Activated CD8-positive, alpha-beta T cell treated with anti-CD3 and anti-CD28 coated beads for 36 hours (primary cell): ENCODE results near the gene NKX1-1. TPM values are rescaled to one million over a fixed set of nuclear protein-coding genes. Genes with fewer than 3 reads are reported as not detected.

Experiments
- ATAC-seq: fragments of 200-7000 bp; cut with Tn5 transposase; one replicate; pipeline ENCODE4 v1.10.0; 2021; ENCODE audit warnings: mild to moderate bottlenecking, moderate library complexity
- CTCF ChIA-PET: fragments of 350-600 bp; sonication (Branson Sonifier 250); formaldehyde crosslinking; loops from one replicate; lab custom pipeline; 2021; ENCODE audit warnings: antibody characterized with exemption; lab: Charles Lee
- POLR2A ChIA-PET: fragments of 350-600 bp; sonication (Branson Sonifier 250); formaldehyde crosslinking; loops from one replicate; lab custom pipeline; 2021; ENCODE audit warnings: antibody characterized with exemption; lab: Charles Lee
- DNase-seq: peaks from one replicate; pipeline ENCODE4 v3.0.0-alpha.2; 2020
- H3K27ac Mint-ChIP-seq: one replicate; pipeline ENCODE4 v1.8.0; 2021; ENCODE audit warnings: mild to moderate bottlenecking, mixed read lengths
- H3K27me3 Mint-ChIP-seq: one replicate; pipeline ENCODE4 v1.8.0; 2021; ENCODE audit warnings: mixed read lengths
- H3K36me3 Mint-ChIP-seq: one replicate; pipeline ENCODE4 v1.8.0; 2021; ENCODE audit warnings: low read depth, mixed read lengths
- H3K4me1 Mint-ChIP-seq: one replicate; pipeline ENCODE4 v1.8.0; 2021; ENCODE audit warnings: low read depth, mixed read lengths
- H3K4me3 Mint-ChIP-seq: one replicate; pipeline ENCODE4 v1.8.0; 2021; ENCODE audit warnings: mild to moderate bottlenecking, moderate library complexity, mixed read lengths
- H3K9me3 Mint-ChIP-seq: one replicate; pipeline ENCODE4 v1.8.0; 2021; ENCODE audit warnings: mixed read lengths
- CTCF ChIP-seq: fragments of 200-600 bp; IDR thresholded peaks from one replicate; pipeline ENCODE4 v1.8.0; 2022; ENCODE audit warnings: antibody characterized with exemption, mild to moderate bottlenecking
- intact Hi-C: fragments of 100-400 bp; cut with micrococcal nuclease; formaldehyde crosslinking; loops from one replicate; pipeline ENCODE4 v1.10.0; 2022
- total RNA-seq, 2 experiments: library from RNA; stranded (reverse); gene quantifications; one replicate each; pipeline ENCODE4 v1.2.3, GENCODE V29; 2021

The NKX1-1 gene
- total RNA-seq, result not detected

DNA sequence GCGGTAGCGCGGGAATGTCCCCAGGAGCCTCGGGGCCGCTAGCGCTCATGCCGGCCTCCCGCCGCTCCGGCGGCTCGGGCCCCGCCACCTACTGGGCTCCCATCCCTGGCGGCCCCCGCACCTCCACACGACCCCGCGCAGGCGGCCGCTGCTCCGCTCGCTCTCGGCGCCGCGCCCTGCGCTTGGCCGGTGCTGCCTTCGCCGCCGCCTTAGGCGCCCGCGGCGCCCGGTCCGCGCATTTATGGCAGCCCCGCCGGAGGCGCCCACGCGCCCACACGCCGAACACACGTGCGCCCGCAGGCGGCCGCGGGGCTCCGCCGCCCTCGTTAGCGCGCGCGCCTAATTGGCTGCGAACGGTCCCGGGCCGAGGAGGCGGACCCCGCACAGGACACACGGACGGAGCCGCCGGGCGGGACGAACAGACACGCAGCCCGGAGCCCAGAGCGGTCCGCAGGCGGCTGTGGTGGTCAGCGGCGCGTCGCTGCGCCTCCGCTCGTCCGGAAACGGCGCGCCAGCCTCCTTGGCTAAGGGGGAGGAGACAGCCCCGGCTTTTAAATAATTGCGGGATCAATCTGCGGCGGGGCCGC, at the start of gene NKX1-1:
NKX1-1 (minus strand) TSS at position 49 of the 587 bp plus-strand sequence; CDS start at position 49, 0 bp downstream.
- H3K27ac Mint-ChIP-seq, result no peak within 1 kb of the TSS
- intact Hi-C loops, result no loop called here
- DNase-seq (no peak), ATAC-seq (no peak)
- POLR2A ChIA-PET, result no interaction called here
- H3K36me3 Mint-ChIP-seq, result no peaks in the 10 kb centered on the region
- H3K27me3 Mint-ChIP-seq, result peaks cover 58% of the 10 kb centered on the region
- TF ChIP-seq CTCF, result no peak
- H3K4me3 Mint-ChIP-seq, result no peak within 1 kb of the TSS
- CTCF ChIA-PET, result no interaction called here
- H3K4me1 Mint-ChIP-seq, result peaks cover 7% of the 10 kb centered on the region
- H3K9me3 Mint-ChIP-seq, result no peaks in the 10 kb centered on the region

DNA sequence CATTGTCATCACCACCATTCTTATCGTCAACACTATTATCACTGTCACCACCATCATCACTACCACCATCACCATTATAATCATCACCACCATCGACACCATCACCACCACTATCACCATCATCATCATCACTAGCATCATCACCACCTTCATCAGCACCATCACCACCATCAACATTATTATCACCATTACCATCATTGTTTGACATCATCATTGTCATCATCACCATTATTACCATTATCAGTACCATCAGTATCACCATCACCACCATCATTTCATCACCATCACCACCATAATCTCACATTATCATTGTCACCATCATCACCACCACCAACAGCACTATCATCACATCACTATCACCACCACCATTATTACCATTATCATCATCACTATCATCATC, 47.5 kb upstream of the NKX1-1 start:
- no peaks in the 10 kb centered on the region for H3K36me3 Mint-ChIP-seq
- H3K27me3 Mint-ChIP-seq, result peaks cover 9% of the 10 kb centered on the region
- ChIA-PET CTCF (no interaction called here), POLR2A (no interaction called here)
- ATAC-seq (no peak), DNase-seq (no peak)
- intact Hi-C loops, result no loop called here
- no peak for TF ChIP-seq CTCF
- peaks cover 19% of the 10 kb centered on the region for H3K9me3 Mint-ChIP-seq
- no peaks in the 10 kb centered on the region for H3K4me1 Mint-ChIP-seq
- no peak overlapping the region for H3K27ac Mint-ChIP-seq
- H3K4me3 Mint-ChIP-seq, result no peak overlapping the region

DNA sequence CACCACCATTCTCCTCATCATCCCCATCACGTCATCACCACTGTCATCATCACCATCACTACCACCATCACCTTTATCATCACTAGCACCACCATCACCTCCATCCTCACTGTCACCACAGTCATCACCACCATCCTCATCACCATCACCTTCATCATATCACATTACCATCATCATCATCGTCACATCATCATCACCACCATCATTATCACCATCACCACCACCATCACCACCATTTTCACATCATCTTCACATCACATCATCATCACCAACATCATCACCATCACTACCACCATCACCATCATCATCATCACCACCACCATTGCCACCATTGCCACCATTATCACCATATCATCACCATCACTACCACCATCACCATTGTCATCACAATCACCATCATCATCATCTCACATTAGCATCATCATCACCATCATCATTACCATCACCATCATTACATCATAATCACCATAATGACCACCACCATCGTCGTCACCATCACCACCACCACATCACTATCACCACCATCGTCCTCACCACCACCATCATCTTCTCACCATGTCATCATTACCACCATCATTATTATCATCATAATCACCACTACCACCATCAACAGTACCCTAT, 46.3 kb upstream of the NKX1-1 start:
- H3K36me3 Mint-ChIP-seq, result no peaks in the 10 kb centered on the region
- POLR2A ChIA-PET, result no interaction called here
- H3K27ac Mint-ChIP-seq, result no peak overlapping the region
- peaks cover 6% of the 10 kb centered on the region for H3K27me3 Mint-ChIP-seq
- TF ChIP-seq CTCF, result no peak
- no peak overlapping the region for H3K4me3 Mint-ChIP-seq
- no peak for DNase-seq
- CTCF ChIA-PET, result no interaction called here
- H3K4me1 Mint-ChIP-seq, result no peaks in the 10 kb centered on the region
- H3K9me3 Mint-ChIP-seq, result peaks cover 19% of the 10 kb centered on the region
- ATAC-seq, result no peak
- intact Hi-C loops, result no loop called here

GRCh38 chr4:1451752-1452122, 45.5 kb upstream of the NKX1-1 start:
- CTCF ChIA-PET, result no interaction called here

More at GRCh38 chr4:1451752-1452122, 45.5 kb upstream of the NKX1-1 start:
- no peaks in the 10 kb centered on the region for H3K36me3 Mint-ChIP-seq
- ATAC-seq (no peak), DNase-seq (no peak)
- intact Hi-C loops, result no loop called here
- TF ChIP-seq CTCF, result no peak
- H3K4me3 Mint-ChIP-seq, result no peak overlapping the region
- H3K4me1 Mint-ChIP-seq, result no peaks in the 10 kb centered on the region
- peaks cover 19% of the 10 kb centered on the region for H3K9me3 Mint-ChIP-seq
- POLR2A ChIA-PET, result no interaction called here
- no peak overlapping the region for H3K27ac Mint-ChIP-seq
- H3K27me3 Mint-ChIP-seq, result peaks cover 3% of the 10 kb centered on the region
